GM21526 (cell line): ENCODE measurements around the gene TCHP.
"Not testable (repeated sequence)": the region's sequence is repeated elsewhere in the genome, so short reads cannot be mapped to it uniquely, and the experiment has no call there.

Experiments used
- ATAC-seq: cut with Tn5 transposase; IDR thresholded peaks from one replicate; pipeline ENCODE4 v1.9.1; 2021; ENCODE audit warnings: moderate library complexity; ENCODE audit not compliant: unreplicated experiment, low FRiP score

TCHP gene

GRCh38 chr12:109905301-109905700, 5.2 kb downstream of the TCHP start:
- ATAC-seq: no peak

GRCh38 chr12:109910254-109910968, 10.3 kb downstream of the TCHP start:
- ATAC-seq: no peak

GRCh38 chr12:109910969-109911348, 10.9 kb downstream of the TCHP start:
- no peak for ATAC-seq

- no peak for ATAC-seq
Observed at GRCh38 chr12:109912855-109913321, 12.8 kb downstream of the TCHP start.

GRCh38 chr12:109914461-109914860, 14.4 kb downstream of the TCHP start:
- ATAC-seq: no peak

- no peak for ATAC-seq
Observed at GRCh38 chr12:109915171-109916040, 15.3 kb downstream of the TCHP start.

- no peak for ATAC-seq
Observed at GRCh38 chr12:109916045-109916444, 16.0 kb downstream of the TCHP start.

GRCh38 chr12:109919456-109919855, 19.4 kb downstream of the TCHP start:
- no peak for ATAC-seq

GRCh38 chr12:109920261-109920780, 20.2 kb downstream of the TCHP start:
- ATAC-seq: no peak

- ATAC-seq: no peak
Observed at GRCh38 chr12:109921982-109922381, 21.9 kb downstream of the TCHP start.

GRCh38 chr12:109923038-109923437, 23.0 kb downstream of the TCHP start:
- no peak for ATAC-seq

GRCh38 chr12:109923481-109924245, 23.6 kb downstream of the TCHP start:
- ATAC-seq: no peak

GRCh38 chr12:109925185-109925840, 25.2 kb downstream of the TCHP start:
- no peak for ATAC-seq

GRCh38 chr12:109926016-109926415, 25.9 kb downstream of the TCHP start:
- ATAC-seq: no peak

GRCh38 chr12:109926488-109927210, 26.6 kb downstream of the TCHP start:
- no peak for ATAC-seq

GRCh38 chr12:109927622-109928021, 27.5 kb downstream of the TCHP start:
- ATAC-seq: no peak

GRCh38 chr12:109928058-109928656, 28.1 kb downstream of the TCHP start:
- ATAC-seq: no peak

GRCh38 chr12:109929326-109929725, 29.3 kb downstream of the TCHP start:
- not testable (repeated sequence) for ATAC-seq
